HUES6 (cell line): ENCODE results near the gene IL11.
A peak's percentile ranks its signal among the peaks of the same experiment; 100 is the strongest.

Experiments used
- H3K27ac ChIP-seq: 2 replicates; pipeline ENCODE4 v1.7.0; 2013; ENCODE audit warnings: low read depth, mild to moderate bottlenecking, low read length, inconsistent platforms
- H3K27me3 ChIP-seq: 2 replicates; pipeline ENCODE4 v1.6.1; 2013; ENCODE audit warnings: low read length; ENCODE audit not compliant: control insufficient read depth, insufficient read depth
- H3K36me3 ChIP-seq: 2 replicates; pipeline ENCODE4 v1.6.1; 2013; ENCODE audit warnings: low read length; ENCODE audit not compliant: control insufficient read depth, insufficient read depth
- H3K4me1 ChIP-seq: 2 replicates; pipeline ENCODE4 v1.6.1; 2013; ENCODE audit warnings: low read length; ENCODE audit not compliant: control insufficient read depth, insufficient read depth
- H3K4me3 ChIP-seq: 2 replicates; pipeline ENCODE4 v1.5.1; 2013; ENCODE audit warnings: low read depth, low read length
- H3K9ac ChIP-seq: one replicate; pipeline ENCODE4 v1.6.1; 2013; ENCODE audit warnings: mild to moderate bottlenecking, low read length
- H3K9me3 ChIP-seq: 2 replicates; pipeline ENCODE4 v1.6.1; 2013; ENCODE audit warnings: low read depth, low read length; ENCODE audit not compliant: control insufficient read depth, insufficient read depth

The IL11 gene

GRCh38 chr19:55382522-55383054 is 12.3 kb upstream of the IL11 start:
- no peak overlapping the region for H3K9ac ChIP-seq
- H3K27ac ChIP-seq = no peak overlapping the region
- H3K4me1 ChIP-seq = peaks cover 22% of the 10 kb centered on the region
- H3K4me3 ChIP-seq = no peak overlapping the region
- H3K27me3 ChIP-seq = peaks cover 32% of the 10 kb centered on the region
- peaks cover 18% of the 10 kb centered on the region for H3K36me3 ChIP-seq
- H3K9me3 ChIP-seq = no peaks in the 10 kb centered on the region

- no peak overlapping the region for H3K27ac ChIP-seq
- peaks cover 35% of the 10 kb centered on the region for H3K27me3 ChIP-seq
- no peak overlapping the region for H3K4me3 ChIP-seq
- H3K9ac ChIP-seq = no peak overlapping the region
- H3K4me1 ChIP-seq = peaks cover 20% of the 10 kb centered on the region
- no peaks in the 10 kb centered on the region for H3K9me3 ChIP-seq
- peaks cover 12% of the 10 kb centered on the region for H3K36me3 ChIP-seq
Observed at GRCh38 chr19:55382013-55382412, 11.8 kb upstream of the IL11 start.

GRCh38 chr19:55379174-55379573 is 8.9 kb upstream of the IL11 start:
- Histone ChIP-seq H3K36me3 (no peaks in the 10 kb centered on the region), H3K4me3 (no peak overlapping the region), H3K9ac (no peak overlapping the region), H3K27me3 (peaks cover 38% of the 10 kb centered on the region), H3K27ac (no peak overlapping the region), H3K4me1 (peaks cover 27% of the 10 kb centered on the region), H3K9me3 (no peaks in the 10 kb centered on the region)

- H3K4me1 ChIP-seq = peaks cover 39% of the 10 kb centered on the region
- peak overlapping the region; percentile 60 for H3K4me3 ChIP-seq
Observed at GRCh38 chr19:55377356-55378131, 7.3 kb upstream of the IL11 start.

GRCh38 chr19:55376241-55376933 is 6.1 kb upstream of the IL11 start, which contains the start of gene TMEM190:
Gene TMEM190, plus strand, starts transcription at chr19:55376826. Its CDS starts 28 bp downstream, at chr19:55376854.
- Histone ChIP-seq H3K9ac (peak within 1 kb of the TSS; percentile 13), H3K9me3 (no peaks in the 10 kb centered on the region), H3K36me3 (no peaks in the 10 kb centered on the region), H3K4me3 (peak within 1 kb of the TSS; percentile 60), H3K27ac (no peak within 1 kb of the TSS), H3K4me1 (peaks cover 45% of the 10 kb centered on the region), H3K27me3 (peaks cover 35% of the 10 kb centered on the region)

More at GRCh38 chr19:55377356-55378131, 7.3 kb upstream of the IL11 start:
- Histone ChIP-seq H3K9ac (peak overlapping the region; percentile 49), H3K27ac (no peak overlapping the region), H3K9me3 (no peaks in the 10 kb centered on the region), H3K27me3 (peaks cover 35% of the 10 kb centered on the region), H3K36me3 (no peaks in the 10 kb centered on the region)

- Histone ChIP-seq H3K4me3 (peak overlapping the region; percentile 42), H3K27me3 (peaks cover 49% of the 10 kb centered on the region), H3K4me1 (peaks cover 52% of the 10 kb centered on the region), H3K9me3 (no peaks in the 10 kb centered on the region), H3K36me3 (no peaks in the 10 kb centered on the region), H3K27ac (no peak overlapping the region; the same call in 1 of the 2 replicates), H3K9ac (peak overlapping the region; percentile 47)
Observed at GRCh38 chr19:55373993-55374757, 3.9 kb upstream of the IL11 start.

- Histone ChIP-seq H3K4me1 (peaks cover 58% of the 10 kb centered on the region), H3K4me3 (no peak overlapping the region), H3K9ac (peak overlapping the region; percentile 47), H3K27ac (no peak overlapping the region), H3K9me3 (no peaks in the 10 kb centered on the region), H3K36me3 (no peaks in the 10 kb centered on the region), H3K27me3 (peaks cover 48% of the 10 kb centered on the region)
Observed at GRCh38 chr19:55373306-55373992, 3.2 kb upstream of the IL11 start.

- no peak overlapping the region for H3K9ac ChIP-seq
- no peak overlapping the region; the same call in 1 of the 2 replicates for H3K4me3 ChIP-seq
- H3K27ac ChIP-seq = no peak overlapping the region
Observed at GRCh38 chr19:55372316-55373081, 2.2 kb upstream of the IL11 start.

GRCh38 chr19:55369653-55370304 is 484 bp downstream of the IL11 start:
- H3K4me3 ChIP-seq = peak overlapping the region; percentile 71
- no peak overlapping the region for H3K27ac ChIP-seq
- peaks cover 44% of the 10 kb centered on the region for H3K27me3 ChIP-seq
- H3K4me1 ChIP-seq = peaks cover 36% of the 10 kb centered on the region
- H3K9me3 ChIP-seq = no peaks in the 10 kb centered on the region
- H3K9ac ChIP-seq = peak overlapping the region; percentile 32
- no peaks in the 10 kb centered on the region for H3K36me3 ChIP-seq

More at GRCh38 chr19:55372316-55373081, 2.2 kb upstream of the IL11 start:
- H3K36me3 ChIP-seq = no peaks in the 10 kb centered on the region
- no peaks in the 10 kb centered on the region for H3K9me3 ChIP-seq
- peaks cover 49% of the 10 kb centered on the region for H3K27me3 ChIP-seq
- peaks cover 53% of the 10 kb centered on the region for H3K4me1 ChIP-seq
